T follicular helper cell (primary cell): Measurements from ENCODE around the gene PIKFYVE.
"Not testable (repeated sequence)": the region's sequence is repeated elsewhere in the genome, so short reads cannot be mapped to it uniquely, and the experiment has no call there.

ENCODE experiments used
- DNase-seq: peaks from one replicate; pipeline ENCODE4 v3.0.0-alpha.2; 2020; ENCODE audit warnings: low read depth
- total RNA-seq, 2 experiments: gene quantifications; one replicate each; lab custom pipeline; 2026; lab: John Stamatoyannopoulos, UW

The PIKFYVE gene
- total RNA-seq, result 97.3 to 164 reads per million in 2 experiments

- DNase-seq, result peak; percentile 79
Measured at GRCh38 chr2:208265801-208266552, at the start of gene PIKFYVE. Gene PIKFYVE, plus strand, starts transcription at chr2:208266255. Its CDS starts 5,265 bp downstream, at chr2:208271520.

GRCh38 chr2:208221873-208222272 lies 44.2 kb upstream of the PIKFYVE start:
- not testable (repeated sequence) for DNase-seq

GRCh38 chr2:208222351-208222750 lies 43.7 kb upstream of the PIKFYVE start:
- DNase-seq, result no peak

- DNase-seq, result no peak
Measured at GRCh38 chr2:208224802-208225201, 41.3 kb upstream of the PIKFYVE start.

- no peak for DNase-seq
Measured at GRCh38 chr2:208227581-208228232, 38.3 kb upstream of the PIKFYVE start.

GRCh38 chr2:208228476-208228875 lies 37.6 kb upstream of the PIKFYVE start:
- no peak for DNase-seq

GRCh38 chr2:208234786-208235185 lies 31.3 kb upstream of the PIKFYVE start:
- no peak for DNase-seq

- DNase-seq, result no peak
Measured at GRCh38 chr2:208235860-208236259, 30.2 kb upstream of the PIKFYVE start.

GRCh38 chr2:208239770-208240493 lies 26.1 kb upstream of the PIKFYVE start:
- DNase-seq, result no peak

- DNase-seq, result no peak
Measured at GRCh38 chr2:208240619-208241209, 25.3 kb upstream of the PIKFYVE start.

- DNase-seq, result no peak
Measured at GRCh38 chr2:208244422-208244821, 21.6 kb upstream of the PIKFYVE start.

- DNase-seq, result no peak
Measured at GRCh38 chr2:208245746-208246145, 20.3 kb upstream of the PIKFYVE start.

- no peak for DNase-seq
Measured at GRCh38 chr2:208248601-208249000, 17.5 kb upstream of the PIKFYVE start.

GRCh38 chr2:208249296-208249695 lies 16.8 kb upstream of the PIKFYVE start:
- no peak for DNase-seq

- no peak for DNase-seq
Measured at GRCh38 chr2:208250388-208250787, 15.7 kb upstream of the PIKFYVE start.

- DNase-seq, result no peak
Measured at GRCh38 chr2:208251098-208251497, 15.0 kb upstream of the PIKFYVE start.

- no peak for DNase-seq
Measured at GRCh38 chr2:208252716-208253492, 13.2 kb upstream of the PIKFYVE start.

GRCh38 chr2:208253600-208254117 lies 12.4 kb upstream of the PIKFYVE start:
- DNase-seq, result no peak

GRCh38 chr2:208254118-208254870 lies 11.8 kb upstream of the PIKFYVE start:
- DNase-seq, result peak; percentile 71

GRCh38 chr2:208254871-208255556 lies 11.0 kb upstream of the PIKFYVE start, which contains the start of gene IDH1:
Gene IDH1, minus strand, starts transcription at chr2:208255071. Its CDS starts 3,520 bp downstream, at chr2:208251551.
- DNase-seq, result peak; percentile 91
